H1 (cell line): ENCODE results near the gene IQGAP3. TPM values are rescaled to one million over a fixed set of nuclear protein-coding genes. Genes with fewer than 3 reads are reported as not detected.

Experiments used
- BCL11A ChIP-seq, 2 experiments: IDR thresholded peaks; one replicate each; pipeline ENCODE4 v1.6.1; 2011; ENCODE audit warnings: low read depth in 2 of 2, low read length in 2 of 2, mild to moderate bottlenecking in 2 of 2
- CHD7 ChIP-seq: fragments of 300-600 bp; sonication (generic); IDR thresholded peaks from 2 replicates; pipeline ENCODE4 v1.7.1; 2012; ENCODE audit warnings: low read length, moderate library complexity, mild to moderate bottlenecking, inconsistent platforms; ENCODE audit not compliant: insufficient replicate concordance
- KDM4A ChIP-seq: IDR thresholded peaks from one replicate; pipeline ENCODE4 v1.7.1; 2012; ENCODE audit warnings: low read depth, mild to moderate bottlenecking, moderate library complexity, low read length, inconsistent platforms; ENCODE audit not compliant: severe bottlenecking
- KDM5A ChIP-seq: fragments of 200-600 bp; IDR thresholded peaks from 2 replicates; pipeline ENCODE4 v1.7.1; 2012; ENCODE audit warnings: mild to moderate bottlenecking, low read length, inconsistent platforms, mixed read lengths
- MAX ChIP-seq: IDR thresholded peaks from 2 replicates; pipeline ENCODE4 v1.6.1; 2012; ENCODE audit warnings: inconsistent platforms
- POU5F1 ChIP-seq: IDR thresholded peaks from 2 replicates; pipeline ENCODE4 v1.6.1; 2011; ENCODE audit warnings: low read depth, mild to moderate bottlenecking, low read length, moderate library complexity
- SIN3A ChIP-seq, 2 experiments: IDR thresholded peaks in 1 of 2; conservative IDR thresholded peaks in 1 of 2; 2 replicates each; pipeline ENCODE4 v1.6.1; 2011 to 2012; ENCODE audit warnings: low read length in 2 of 2, improper control_type of control experiment in 1 of 2, low read depth in 1 of 2, mild to moderate bottlenecking in 1 of 2
- SP1 ChIP-seq: IDR thresholded peaks from 2 replicates; pipeline ENCODE4 v1.6.1; 2011; ENCODE audit warnings: low read depth, low read length
- SP2 ChIP-seq: IDR thresholded peaks from 2 replicates; pipeline ENCODE4 v1.6.1; 2012; ENCODE audit warnings: mild to moderate bottlenecking, low read length, inconsistent platforms
- TCF12 ChIP-seq: IDR thresholded peaks from 2 replicates; pipeline ENCODE4 v1.6.1; 2011; ENCODE audit warnings: low read depth, mild to moderate bottlenecking, low read length
- polyA plus RNA-seq, 7 experiments: library from polyadenylated mRNA; depleted of rRNA in 3 of 7; stranded (reverse) in 5 of 7; unstranded in 2 of 7; fragments of >200 nt in 5 of 7; fragments of 200-250 nt in 2 of 7; gene quantifications; 1 replicate in 5 of 7; 2 replicates in 1 of 7; 4 replicates in 1 of 7; pipeline versions ENCODE4 v1.2.1 to v1.2.3, GENCODE V29; 2011 to 2013; ENCODE audit warnings: missing spikeins in 2 of 7, mixed read lengths in 2 of 7
- total RNA-seq: library from RNA; stranded (reverse); fragmentation: NEBNext Ultra II Directional; extraction: Animal tissue kit (Norgen Biotek cat#: 25700); gene quantifications from 2 replicates; pipeline ENCODE4 v1.2.1, GENCODE V29; 2021
- TF ChIP-seq, protein P1 (sequence below): IDR thresholded peaks from 2 replicates; pipeline ENCODE4 v1.6.1; 2011; ENCODE audit warnings: low read length, improper control_type of control experiment

IQGAP3 gene
- total and polyA plus RNA-seq, 2 of the 8 experiments (the other 6 are each of a cell fraction or from before 2014, with no cell fraction given) = 14.6 to 22.3 TPM

DNA sequence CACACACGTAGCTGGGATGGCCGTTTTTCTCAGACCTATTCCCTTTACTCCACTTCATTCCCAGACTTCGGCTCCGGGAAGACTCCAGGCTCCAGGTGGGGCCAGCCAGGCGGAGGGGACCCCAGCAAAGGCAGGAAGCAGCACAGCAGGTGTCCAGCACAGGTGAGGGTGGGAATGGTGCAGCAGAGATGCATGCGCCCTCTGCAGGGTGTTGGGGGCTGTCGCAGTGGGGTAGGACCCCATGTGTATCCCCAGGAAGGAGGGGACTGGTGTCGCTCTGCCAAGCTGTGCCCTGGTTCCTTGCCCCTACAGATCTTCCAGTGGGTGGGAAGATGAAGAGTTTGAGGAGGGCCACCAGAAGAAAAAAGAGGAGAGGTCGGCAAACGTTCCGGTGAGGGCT lies 12.4 kb upstream of the IQGAP3 start (continued):
- TF ChIP-seq CHD7 (no peak), TCF12 (0 out of 2 replicates have a peak, but pooled peaks have one; percentile 66), KDM5A (no peak), SP1 (no peak), SP2 (no peak), BCL11A (IDR thresholded peaks at IDR 0.05; ENCODE audit: low read depth in 2 of 2, low read length in 2 of 2) (no peak), POU5F1 (no peak), MAX (peak; percentile 51), KDM4A (no peak), SIN3A (conservative IDR thresholded peaks at IDR 0.05 in 1 of 2, IDR thresholded peaks at IDR 0.05 in 1 of 2; ENCODE audit: low read depth in 1 of 2, low read length in 2 of 2) (no peak; a peak in 1 of 4 replicates)
- TF ChIP-seq, protein P1, sequence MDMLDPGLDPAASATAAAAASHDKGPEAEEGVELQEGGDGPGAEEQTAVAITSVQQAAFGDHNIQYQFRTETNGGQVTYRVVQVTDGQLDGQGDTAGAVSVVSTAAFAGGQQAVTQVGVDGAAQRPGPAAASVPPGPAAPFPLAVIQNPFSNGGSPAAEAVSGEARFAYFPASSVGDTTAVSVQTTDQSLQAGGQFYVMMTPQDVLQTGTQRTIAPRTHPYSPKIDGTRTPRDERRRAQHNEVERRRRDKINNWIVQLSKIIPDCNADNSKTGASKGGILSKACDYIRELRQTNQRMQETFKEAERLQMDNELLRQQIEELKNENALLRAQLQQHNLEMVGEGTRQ = no peak
